ENCODE data around the gene IRF2BPL. TPM values are rescaled to one million over a fixed set of nuclear protein-coding genes. Genes with fewer than 3 reads are reported as not detected.

Gene IRF2BPL
- total and polyA plus RNA-seq, 8 donors, result 5.3 to 43.6 (median 21.7) TPM

- H3K9me3 ChIP-seq, result no peaks in the 10 kb centered on the region
- H3K27ac ChIP-seq, result no peak overlapping the region
- H3K36me3 ChIP-seq, result no peaks in the 10 kb centered on the region
- no peak overlapping the region for H3K4me3 ChIP-seq
- intact Hi-C loops (cut with DNase I; ENCODE audit: low total_unique reads), result loop anchor here (5.0 kb wide), 2 partner anchors 152 to 192 kb away; no protein-coding TSS in a partner anchor
- WGBS, 5 donors, result 64 to 77% (median 69%) methylated on average over 7 to 8 of the region's 8 CpGs
- H3K4me1 ChIP-seq, result peaks cover 5 to 20% (median 12%) of the 10 kb centered on the region in 4 donors
- TF ChIP-seq CTCF (IDR thresholded peaks at IDR 0.05) (no peak), POLR2AphosphoS5 (IDR thresholded peaks at IDR 0.05) (no peak), POLR2A (IDR thresholded peaks at IDR 0.05) (no peak), EP300 (IDR thresholded peaks at IDR 0.05) (no peak)
- H3K27me3 ChIP-seq, result no peaks in the 10 kb centered on the region
- peak in 1 of 2 donors; percentile 66 for DNase-seq
These were observed 36.1 kb upstream of the IRF2BPL start for GRCh38 chr14:77064521-77065178.

DNA sequence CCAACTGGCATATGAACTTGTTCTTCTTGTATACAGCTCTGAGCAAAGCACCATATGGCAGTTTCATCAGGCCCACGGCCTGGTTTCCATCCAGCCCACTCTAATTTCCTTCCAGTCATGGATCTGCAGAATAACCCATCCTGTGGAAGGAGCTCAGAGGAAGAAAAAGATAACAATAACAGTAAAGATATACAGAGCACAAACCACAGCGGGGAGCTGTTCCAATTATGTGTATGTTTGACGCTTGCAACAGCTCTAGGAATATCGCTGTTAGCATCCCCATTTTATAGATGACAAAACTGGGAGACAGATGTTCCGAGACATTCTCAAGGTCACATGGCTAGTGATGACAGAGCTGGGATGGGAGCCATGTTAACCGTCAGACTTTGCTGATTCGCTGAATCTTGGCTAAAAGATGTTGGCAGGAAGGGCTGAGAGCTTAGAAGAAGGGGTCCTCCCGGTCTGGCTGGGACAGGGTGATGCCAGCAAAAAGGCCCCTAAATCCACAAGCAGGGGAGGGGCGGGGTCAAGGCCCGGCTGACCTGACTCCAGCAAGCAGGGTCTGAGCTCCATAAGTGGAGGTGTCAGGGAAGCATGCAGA lies 35.2 kb upstream of the IRF2BPL start:
- H3K27me3 ChIP-seq, result no peaks in the 10 kb centered on the region
- H3K9me3 ChIP-seq, result no peaks in the 10 kb centered on the region
- TF ChIP-seq POLR2A (IDR thresholded peaks at IDR 0.05) (no peak), CTCF (IDR thresholded peaks at IDR 0.05) (no peak), EP300 (IDR thresholded peaks at IDR 0.05) (no peak), POLR2AphosphoS5 (IDR thresholded peaks at IDR 0.05) (no peak)
- no peak overlapping the region for H3K4me3 ChIP-seq
- 69 to 78% (median 70%) methylated on average over 10 of the region's 10 CpGs for WGBS, 5 donors
- H3K4me1 ChIP-seq, result peaks cover 5 to 27% (median 15%) of the 10 kb centered on the region in 4 donors
- H3K27ac ChIP-seq, result no peak overlapping the region
- no peaks in the 10 kb centered on the region for H3K36me3 ChIP-seq
- intact Hi-C loops (cut with DNase I; ENCODE audit: low total_unique reads), result no loop called here
- DNase-seq, result peak in 1 of 2 donors; percentile 70

GRCh38 chr14:77062261-77062660 lies 33.8 kb upstream of the IRF2BPL start:
- no peaks in the 10 kb centered on the region for H3K9me3 ChIP-seq
- intact Hi-C loops (cut with DNase I; ENCODE audit: low total_unique reads), result no loop called here
- WGBS, 5 donors, result 49 to 76% (median 53%) methylated on average over 3 of the region's 3 CpGs
- no peak for DNase-seq
- H3K4me1 ChIP-seq, result peaks cover 0 to 18% (median 6%) of the 10 kb centered on the region in 4 donors
- H3K27me3 ChIP-seq, result no peaks in the 10 kb centered on the region
- no peak for TF ChIP-seq CTCF (IDR thresholded peaks at IDR 0.05)
- H3K4me3 ChIP-seq, result no peak overlapping the region
- no peaks in the 10 kb centered on the region for H3K36me3 ChIP-seq
- no peak overlapping the region for H3K27ac ChIP-seq

DNA sequence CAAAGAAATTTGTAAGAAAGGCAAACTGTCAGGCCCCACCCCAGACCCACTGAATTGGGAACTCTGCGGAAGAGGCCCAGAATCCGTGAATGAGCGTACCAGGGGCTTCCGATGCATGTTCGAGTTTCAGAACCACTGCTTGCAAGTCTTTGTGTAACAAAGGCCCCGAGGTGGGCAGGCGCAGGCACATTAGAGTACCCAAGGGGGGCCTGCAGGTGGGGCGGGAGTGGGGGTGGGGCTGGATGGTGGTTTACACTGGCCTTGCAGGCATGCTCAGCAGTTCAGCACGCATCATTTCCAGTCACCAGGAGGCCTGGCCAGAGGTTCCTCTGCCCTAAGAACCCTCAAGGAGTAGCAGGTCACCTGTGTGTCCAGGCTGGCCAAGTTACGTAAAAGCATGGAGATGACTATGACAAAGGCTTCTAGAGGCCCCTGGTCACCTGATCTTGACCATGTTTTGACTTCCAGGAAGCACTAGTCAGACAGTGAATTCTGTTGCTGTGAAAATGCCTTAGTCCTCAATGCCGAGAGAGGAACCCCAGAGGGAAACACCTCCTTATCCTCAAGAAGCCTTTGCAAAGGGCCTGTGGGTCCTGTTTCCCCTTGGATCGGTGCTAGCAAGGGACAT lies 33.2 kb upstream of the IRF2BPL start:
- WGBS, 5 donors, result 90 to 92% (median 91%) methylated on average over 12 of the region's 12 CpGs
- Histone ChIP-seq H3K9me3 (no peaks in the 10 kb centered on the region), H3K4me3 (no peak overlapping the region), H3K27me3 (no peaks in the 10 kb centered on the region), H3K36me3 (no peaks in the 10 kb centered on the region), H3K4me1 (peaks cover 0 to 18% (median 6%) of the 10 kb centered on the region in 4 donors), H3K27ac (no peak overlapping the region)
- intact Hi-C loops (cut with DNase I; ENCODE audit: low total_unique reads), result no loop called here
- no peak for DNase-seq
- no peak for TF ChIP-seq EP300 (IDR thresholded peaks at IDR 0.05)
- no peak for TF ChIP-seq POLR2AphosphoS5 (IDR thresholded peaks at IDR 0.05)
- no peak for TF ChIP-seq POLR2A (IDR thresholded peaks at IDR 0.05)
- TF ChIP-seq CTCF (IDR thresholded peaks at IDR 0.05), result no peak
